Right atrium auricular region (tissue), 2 donors: Measurements from ENCODE around the gene ZSWIM4. TPM values are rescaled to one million over a fixed set of nuclear protein-coding genes. Genes with fewer than 3 reads are reported as not detected.
"Not testable (repeated sequence)": the region's sequence is repeated elsewhere in the genome, so short reads cannot be mapped to it uniquely, and the experiment has no call there.

Experiments
- DNase-seq: peaks from one replicate; pipeline ENCODE4 v3.0.0-alpha.2; 2019; ENCODE audit warnings: low spot score
- H3K27ac ChIP-seq, 2 donors: fragments of 200-600 bp; sonication (generic); 1 replicate in 1 of 2; 2 replicates in 1 of 2; pipeline ENCODE4 v1.5.1; 2016 to 2019
- H3K27me3 ChIP-seq, 2 donors: fragments of 200-600 bp; sonication (generic); one replicate each; pipeline versions ENCODE4 v1.5.1 to v1.6.0; 2017 to 2019
- H3K36me3 ChIP-seq: fragments of 200-600 bp; sonication (generic); one replicate; pipeline ENCODE4 v1.5.1; 2016
- H3K4me1 ChIP-seq, 2 donors: fragments of 200-600 bp; sonication (generic); one replicate each; pipeline versions ENCODE4 v1.5.1 to v1.6.0; 2017 to 2019
- H3K4me3 ChIP-seq, 2 donors: fragments of 200-600 bp; sonication (generic); 1 replicate in 1 of 2; 2 replicates in 1 of 2; pipeline ENCODE4 v1.5.1; 2017 to 2019; ENCODE audit warnings: mild to moderate bottlenecking in 1 of 2, moderate library complexity in 1 of 2
- H3K9me3 ChIP-seq, 2 donors: fragments of 200-600 bp; sonication (generic); one replicate each; pipeline ENCODE4 v1.5.1; 2019
- CTCF ChIP-seq, 2 donors: fragments of 200-600 bp; sonication (generic); IDR thresholded peaks; one replicate each; pipeline ENCODE4 v1.5.1; 2019; ENCODE audit warnings: antibody characterized with exemption in 2 of 2
- total RNA-seq, 2 donors: library from RNA; depleted of rRNA; stranded (reverse); fragments of >200 nt; gene quantifications; one replicate each; pipeline ENCODE4 v1.1.0, GENCODE V29; 2016

The ZSWIM4 gene
- total RNA-seq, 2 donors from 2014 or later, result 5.7 to 9.8 TPM

GRCh38 chr19:13770013-13770635, 25.1 kb upstream of the ZSWIM4 start:
- peaks cover 8% of the 10 kb centered on the region for H3K36me3 ChIP-seq
- H3K4me1 ChIP-seq, result peaks cover 0 to 19% of the 10 kb centered on the region in 2 donors
- no peaks in the 10 kb centered on the region for H3K27me3 ChIP-seq
- TF ChIP-seq CTCF (IDR thresholded peaks at IDR 0.05), result no peak
- no peak for DNase-seq
- no peak overlapping the region for H3K4me3 ChIP-seq
- H3K27ac ChIP-seq, result no peak overlapping the region
- H3K9me3 ChIP-seq, result no peaks in the 10 kb centered on the region

- Histone ChIP-seq H3K27ac (peak within 1 kb of the TSS; percentile 91 to 96), H3K4me3 (peak within 1 kb of the TSS; percentile 88 to 99), H3K4me1 (peaks cover 0 to 18% of the 10 kb centered on the region in 2 donors), H3K36me3 (peaks cover 31% of the 10 kb centered on the region), H3K27me3 (no peaks in the 10 kb centered on the region), H3K9me3 (no peaks in the 10 kb centered on the region)
- DNase-seq, result peak; percentile 91
- no peak for TF ChIP-seq CTCF (IDR thresholded peaks at IDR 0.05)
Observed at GRCh38 chr19:13774217-13775191, 20.7 kb upstream of the ZSWIM4 start, which contains the start of gene C19orf53. TSS of gene C19orf53 (plus strand) at chr19:13774456. CDS start at chr19:13774478, 22 bp downstream.

GRCh38 chr19:13778398-13778797, 16.8 kb upstream of the ZSWIM4 start:
- no peak for DNase-seq
- Histone ChIP-seq H3K27ac (no peak overlapping the region), H3K4me3 (no peak overlapping the region), H3K4me1 (peaks cover 0 to 31% of the 10 kb centered on the region in 2 donors), H3K9me3 (no peaks in the 10 kb centered on the region), H3K36me3 (peaks cover 23% of the 10 kb centered on the region), H3K27me3 (no peaks in the 10 kb centered on the region)
- TF ChIP-seq CTCF (IDR thresholded peaks at IDR 0.05), result no peak

DNA sequence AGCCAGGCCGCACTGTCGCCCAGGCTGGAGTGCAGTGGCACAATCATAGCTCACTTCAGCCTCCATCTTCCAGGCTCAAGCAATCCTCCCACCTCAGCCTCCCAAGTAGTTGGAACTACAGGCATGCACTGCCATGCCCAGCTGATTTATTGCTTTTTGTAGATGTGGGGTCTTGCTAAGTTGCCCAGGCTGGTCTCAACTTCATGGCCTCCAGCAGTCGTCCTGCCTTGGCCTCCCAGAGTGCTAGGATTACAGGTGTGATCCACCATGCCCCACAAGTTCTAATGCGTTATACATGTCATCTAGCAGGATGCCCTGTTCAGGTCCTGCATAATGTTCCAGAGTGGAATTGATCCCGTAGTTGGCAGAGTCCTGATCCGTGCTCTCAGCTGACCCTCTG, 16.4 kb upstream of the ZSWIM4 start:
- no peaks in the 10 kb centered on the region for H3K9me3 ChIP-seq
- H3K36me3 ChIP-seq, result peaks cover 23% of the 10 kb centered on the region
- H3K27ac ChIP-seq, result no peak overlapping the region
- no peaks in the 10 kb centered on the region for H3K27me3 ChIP-seq
- no peak for TF ChIP-seq CTCF (IDR thresholded peaks at IDR 0.05)
- no peak overlapping the region for H3K4me3 ChIP-seq
- no peak for DNase-seq
- peaks cover 0 to 27% of the 10 kb centered on the region in 2 donors for H3K4me1 ChIP-seq

GRCh38 chr19:13779794-13780193, 15.4 kb upstream of the ZSWIM4 start:
- not testable (repeated sequence) for H3K9me3 ChIP-seq, H3K4me3 ChIP-seq, DNase-seq, H3K27me3 ChIP-seq, H3K27ac ChIP-seq
- Histone ChIP-seq H3K36me3 (peaks cover 23% of the 10 kb centered on the region), H3K4me1 (peaks cover 0 to 27% of the 10 kb centered on the region in 2 donors)

- DNase-seq, result peak; percentile 93
- Histone ChIP-seq H3K4me3 (no peak overlapping the region), H3K9me3 (no peaks in the 10 kb centered on the region), H3K4me1 (peaks cover 0 to 23% of the 10 kb centered on the region in 2 donors), H3K36me3 (peaks cover 23% of the 10 kb centered on the region), H3K27me3 (no peaks in the 10 kb centered on the region), H3K27ac (peak overlapping the region; percentile 12 to 71)
- TF ChIP-seq CTCF (IDR thresholded peaks at IDR 0.05), result no peak
Observed at GRCh38 chr19:13781547-13781946, 13.7 kb upstream of the ZSWIM4 start.
